ENCODE measurements around the gene RASA3. TPM values are rescaled to one million over a fixed set of nuclear protein-coding genes. Genes with fewer than 3 reads are reported as not detected.

Gene RASA3
- total RNA-seq, 1 donor from 2014 or later = 44.8 TPM

- Mint-ChIP-seq H3K36me3 (ENCODE audit: unreplicated experiment) (peaks cover 6% of the 10 kb centered on the region), H3K9me3 (ENCODE audit: unreplicated experiment) (peaks cover 15% of the 10 kb centered on the region), H3K27ac (ENCODE audit: unreplicated experiment) (peak overlapping the region; percentile 38), H3K4me1 (ENCODE audit: unreplicated experiment) (peaks cover 2% of the 10 kb centered on the region), H3K27me3 (ENCODE audit: unreplicated experiment) (no peaks in the 10 kb centered on the region), H3K4me3 (ENCODE audit: unreplicated experiment) (no peak overlapping the region)
- TF ChIP-seq, protein P1, sequence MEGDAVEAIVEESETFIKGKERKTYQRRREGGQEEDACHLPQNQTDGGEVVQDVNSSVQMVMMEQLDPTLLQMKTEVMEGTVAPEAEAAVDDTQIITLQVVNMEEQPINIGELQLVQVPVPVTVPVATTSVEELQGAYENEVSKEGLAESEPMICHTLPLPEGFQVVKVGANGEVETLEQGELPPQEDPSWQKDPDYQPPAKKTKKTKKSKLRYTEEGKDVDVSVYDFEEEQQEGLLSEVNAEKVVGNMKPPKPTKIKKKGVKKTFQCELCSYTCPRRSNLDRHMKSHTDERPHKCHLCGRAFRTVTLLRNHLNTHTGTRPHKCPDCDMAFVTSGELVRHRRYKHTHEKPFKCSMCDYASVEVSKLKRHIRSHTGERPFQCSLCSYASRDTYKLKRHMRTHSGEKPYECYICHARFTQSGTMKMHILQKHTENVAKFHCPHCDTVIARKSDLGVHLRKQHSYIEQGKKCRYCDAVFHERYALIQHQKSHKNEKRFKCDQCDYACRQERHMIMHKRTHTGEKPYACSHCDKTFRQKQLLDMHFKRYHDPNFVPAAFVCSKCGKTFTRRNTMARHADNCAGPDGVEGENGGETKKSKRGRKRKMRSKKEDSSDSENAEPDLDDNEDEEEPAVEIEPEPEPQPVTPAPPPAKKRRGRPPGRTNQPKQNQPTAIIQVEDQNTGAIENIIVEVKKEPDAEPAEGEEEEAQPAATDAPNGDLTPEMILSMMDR (IDR thresholded peaks at IDR 0.05) = no peak
- no peak for DNase-seq (ENCODE audit: extremely low spot score, unreplicated experiment)
These were observed 44.2 kb downstream of the RASA3 start for GRCh38 chr13:114088234-114088633.

DNA sequence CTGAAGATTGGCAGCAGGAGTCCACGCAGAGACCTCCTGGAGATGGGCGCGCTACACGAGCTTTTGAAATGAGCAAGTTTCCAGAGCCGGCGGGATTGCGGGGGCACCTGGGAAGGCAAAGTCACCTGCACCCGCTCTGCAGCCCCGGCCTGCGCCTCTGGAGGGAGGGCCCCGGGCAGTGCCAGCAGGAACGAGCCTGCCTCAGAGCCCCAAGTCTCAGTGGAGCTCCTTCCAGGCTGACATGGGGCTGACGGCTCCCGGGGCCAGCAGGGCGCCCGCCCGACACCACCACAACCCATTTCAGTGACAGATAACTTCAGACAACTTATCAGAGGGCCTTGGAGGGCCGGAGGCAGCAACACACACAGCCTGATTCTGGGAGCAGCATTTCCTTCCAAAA is 45.0 kb downstream of the RASA3 start:
- no peak for DNase-seq (ENCODE audit: extremely low spot score, unreplicated experiment)
- H3K36me3 Mint-ChIP-seq (ENCODE audit: unreplicated experiment) = peaks cover 8% of the 10 kb centered on the region
- TF ChIP-seq, protein P1 (IDR thresholded peaks at IDR 0.05) = no peak
- no peaks in the 10 kb centered on the region for H3K27me3 Mint-ChIP-seq (ENCODE audit: unreplicated experiment)
- H3K9me3 Mint-ChIP-seq (ENCODE audit: unreplicated experiment) = peaks cover 14% of the 10 kb centered on the region
- H3K4me3 Mint-ChIP-seq (ENCODE audit: unreplicated experiment) = no peak overlapping the region
- no peak overlapping the region for H3K27ac Mint-ChIP-seq (ENCODE audit: unreplicated experiment)
- peaks cover 2% of the 10 kb centered on the region for H3K4me1 Mint-ChIP-seq (ENCODE audit: unreplicated experiment)

- DNase-seq (ENCODE audit: extremely low spot score, unreplicated experiment) = no peak
- Mint-ChIP-seq H3K9me3 (ENCODE audit: unreplicated experiment) (no peaks in the 10 kb centered on the region), H3K36me3 (ENCODE audit: unreplicated experiment) (peaks cover 3% of the 10 kb centered on the region), H3K4me1 (ENCODE audit: unreplicated experiment) (peaks cover 20% of the 10 kb centered on the region), H3K27ac (ENCODE audit: unreplicated experiment) (no peak overlapping the region), H3K4me3 (ENCODE audit: unreplicated experiment) (no peak overlapping the region), H3K27me3 (ENCODE audit: unreplicated experiment) (no peaks in the 10 kb centered on the region)
- TF ChIP-seq, protein P1 (IDR thresholded peaks at IDR 0.05) = no peak
These were observed 49.4 kb downstream of the RASA3 start for GRCh38 chr13:114082849-114083645.

DNA sequence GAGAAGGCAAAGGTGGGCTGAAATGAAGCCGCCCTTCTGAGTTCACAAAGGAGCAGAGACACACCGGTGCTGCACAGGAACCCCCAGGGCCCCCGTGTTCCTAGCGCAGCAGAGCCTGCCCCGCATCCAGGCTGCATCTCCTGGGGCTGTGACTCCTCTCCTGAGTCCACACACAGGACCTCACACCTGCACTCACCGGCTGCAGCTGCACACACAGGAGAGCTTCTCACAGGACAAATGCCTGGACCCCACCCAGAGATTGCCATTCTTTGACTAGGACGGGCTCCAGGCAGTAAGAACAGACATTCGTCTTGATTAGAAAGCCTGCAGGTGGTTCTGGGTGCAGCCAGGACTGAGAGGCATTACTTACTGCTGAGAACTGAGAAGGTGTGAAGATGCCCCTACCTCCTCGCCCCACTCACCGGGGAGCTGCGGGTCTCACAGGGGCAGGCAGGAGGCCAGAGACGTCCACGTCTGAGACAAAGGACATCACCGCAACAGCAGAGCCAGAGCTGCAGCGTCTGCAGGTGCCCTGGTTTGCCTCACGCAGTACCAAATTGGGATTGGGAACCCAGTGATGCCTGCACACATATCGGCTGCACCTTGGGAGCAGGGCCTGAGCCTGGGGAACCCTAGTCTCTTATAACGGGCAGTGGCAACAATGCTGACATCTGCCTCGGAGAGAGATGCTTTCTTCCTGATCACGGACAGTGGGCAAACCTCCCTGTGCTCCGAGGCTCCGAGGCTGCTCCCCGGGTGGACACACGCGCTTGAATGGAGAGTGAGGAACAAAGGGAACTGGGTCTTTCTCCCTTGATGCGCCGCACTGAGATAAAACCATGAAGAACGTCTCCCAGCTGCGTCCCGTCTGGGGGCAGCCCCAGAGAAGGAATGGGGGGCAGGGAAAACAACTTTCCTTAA is 50.4 kb downstream of the RASA3 start:
- Mint-ChIP-seq H3K27ac (ENCODE audit: unreplicated experiment) (no peak overlapping the region), H3K9me3 (ENCODE audit: unreplicated experiment) (no peaks in the 10 kb centered on the region), H3K36me3 (ENCODE audit: unreplicated experiment) (peaks cover 4% of the 10 kb centered on the region), H3K4me1 (ENCODE audit: unreplicated experiment) (peaks cover 27% of the 10 kb centered on the region), H3K27me3 (ENCODE audit: unreplicated experiment) (no peaks in the 10 kb centered on the region), H3K4me3 (ENCODE audit: unreplicated experiment) (no peak overlapping the region)
- no peak for DNase-seq (ENCODE audit: extremely low spot score, unreplicated experiment)
- TF ChIP-seq, protein P1 (IDR thresholded peaks at IDR 0.05) = no peak
